Colonic mucosa (tissue), 4 donors: ENCODE data around the gene CIDEB. TPM values are rescaled to one million over a fixed set of nuclear protein-coding genes. Genes with fewer than 3 reads are reported as not detected.

Experiments used
- DNase-seq: peaks from one replicate; pipeline ENCODE4 v3.0.0-alpha.2; 2020
- H3K27ac ChIP-seq: fragments of 200-600 bp; one replicate; pipeline ENCODE4 v1.8.0; 2021
- H3K27me3 ChIP-seq: fragments of 200-600 bp; one replicate; pipeline ENCODE4 v1.8.0; 2021
- H3K36me3 ChIP-seq: fragments of 200-600 bp; one replicate; pipeline ENCODE4 v1.8.0; 2021
- H3K4me1 ChIP-seq: fragments of 200-600 bp; one replicate; pipeline ENCODE4 v1.8.0; 2021; ENCODE audit warnings: mild to moderate bottlenecking
- H3K4me3 ChIP-seq: fragments of 200-600 bp; one replicate; pipeline ENCODE4 v1.8.0; 2021
- H3K9ac ChIP-seq, 2 donors: one replicate each; pipeline ENCODE4 v1.7.0; 2013; ENCODE audit warnings: control low read depth in 2 of 2, low read depth in 2 of 2, low read length in 2 of 2
- H3K9me3 ChIP-seq: fragments of 200-600 bp; one replicate; pipeline ENCODE4 v1.8.0; 2021
- intact Hi-C: fragments of 100-400 bp; cut with DNase I; formaldehyde crosslinking; loops from one replicate; pipeline ENCODE4 v1.14.1; 2022
- total RNA-seq, 2 donors: library from RNA; stranded (reverse); fragmentation: NEBNext Ultra II Directional in 1 of 2; extraction: Animal tissue kit (Norgen Biotek cat#: 25700) in 1 of 2; gene quantifications; one replicate each; pipeline ENCODE4 v1.2.1, GENCODE V29; 2021
- TF ChIP-seq, protein P1 (sequence below): fragments of 200-600 bp; IDR thresholded peaks from one replicate; pipeline ENCODE4 v1.8.0; 2022; ENCODE audit warnings: antibody characterized with exemption, mild to moderate bottlenecking
- donor health status: healthy.
- donor health status: DM: no; HTN: no; CAD: no.
- donor health status: DM: no; HTN: no; CAD: no.

CIDEB gene
- total RNA-seq, 2 donors from 2014 or later = 7.7 to 12.9 TPM

DNA sequence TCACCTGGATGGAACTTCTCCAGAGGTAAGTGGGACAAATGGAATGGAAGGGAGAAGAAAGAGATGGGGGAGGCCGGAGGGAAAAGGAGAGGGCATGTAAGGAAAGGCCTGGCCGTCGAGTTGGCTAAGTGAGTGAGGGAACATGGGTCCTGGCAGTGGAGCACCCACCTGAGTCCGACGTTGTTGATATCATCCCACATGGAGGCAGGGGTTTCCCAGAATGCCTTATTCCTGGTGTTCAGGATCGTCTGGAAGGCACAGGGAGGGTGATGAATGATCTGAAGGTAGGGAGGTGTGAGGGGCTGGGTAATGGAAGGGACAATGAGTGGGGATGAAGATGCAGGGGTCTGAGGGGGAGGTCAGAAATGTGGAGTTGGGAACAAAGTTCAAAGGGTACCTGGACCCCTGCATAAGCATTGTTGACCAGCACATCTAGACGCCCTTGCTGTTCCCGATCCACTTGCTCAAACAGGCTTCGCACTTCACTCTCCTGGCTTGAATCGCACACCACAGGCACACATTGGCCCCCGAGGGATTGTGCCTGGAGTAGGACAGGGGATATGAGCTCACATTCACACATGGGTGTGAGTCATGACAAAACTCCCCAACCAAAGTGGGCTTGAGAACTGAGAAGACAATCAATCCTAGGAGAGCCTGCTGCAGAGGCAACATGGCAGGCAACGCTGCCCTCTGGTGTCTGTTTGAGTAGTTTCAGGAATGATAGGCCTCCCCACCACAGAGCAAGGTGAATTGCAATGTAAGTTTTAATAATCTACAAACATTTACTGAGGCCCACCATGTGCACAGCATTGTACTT is 11.2 kb downstream of the CIDEB start:
- Histone ChIP-seq H3K9me3 (no peaks in the 10 kb centered on the region), H3K4me3 (no peak overlapping the region), H3K27me3 (no peaks in the 10 kb centered on the region), H3K27ac (no peak overlapping the region), H3K9ac (no peak overlapping the region), H3K36me3 (peaks cover 8% of the 10 kb centered on the region), H3K4me1 (peaks cover 13% of the 10 kb centered on the region)
- TF ChIP-seq, protein P1, sequence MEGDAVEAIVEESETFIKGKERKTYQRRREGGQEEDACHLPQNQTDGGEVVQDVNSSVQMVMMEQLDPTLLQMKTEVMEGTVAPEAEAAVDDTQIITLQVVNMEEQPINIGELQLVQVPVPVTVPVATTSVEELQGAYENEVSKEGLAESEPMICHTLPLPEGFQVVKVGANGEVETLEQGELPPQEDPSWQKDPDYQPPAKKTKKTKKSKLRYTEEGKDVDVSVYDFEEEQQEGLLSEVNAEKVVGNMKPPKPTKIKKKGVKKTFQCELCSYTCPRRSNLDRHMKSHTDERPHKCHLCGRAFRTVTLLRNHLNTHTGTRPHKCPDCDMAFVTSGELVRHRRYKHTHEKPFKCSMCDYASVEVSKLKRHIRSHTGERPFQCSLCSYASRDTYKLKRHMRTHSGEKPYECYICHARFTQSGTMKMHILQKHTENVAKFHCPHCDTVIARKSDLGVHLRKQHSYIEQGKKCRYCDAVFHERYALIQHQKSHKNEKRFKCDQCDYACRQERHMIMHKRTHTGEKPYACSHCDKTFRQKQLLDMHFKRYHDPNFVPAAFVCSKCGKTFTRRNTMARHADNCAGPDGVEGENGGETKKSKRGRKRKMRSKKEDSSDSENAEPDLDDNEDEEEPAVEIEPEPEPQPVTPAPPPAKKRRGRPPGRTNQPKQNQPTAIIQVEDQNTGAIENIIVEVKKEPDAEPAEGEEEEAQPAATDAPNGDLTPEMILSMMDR = peak; percentile 68
- peak; percentile 66 for DNase-seq
- intact Hi-C loops = no loop called here

GRCh38 chr14:24293525-24293924 is 14.3 kb downstream of the CIDEB start:
- no peaks in the 10 kb centered on the region for H3K9me3 ChIP-seq
- intact Hi-C loops = loop anchor here (2.0 kb wide), 1 partner anchor 49 kb away; no protein-coding TSS in a partner anchor
- H3K27ac ChIP-seq = no peak overlapping the region
- peaks cover 7% of the 10 kb centered on the region for H3K4me1 ChIP-seq
- no peaks in the 10 kb centered on the region for H3K27me3 ChIP-seq
- TF ChIP-seq, protein P1 = no peak
- no peak overlapping the region for H3K4me3 ChIP-seq
- H3K9ac ChIP-seq = no peak overlapping the region
- DNase-seq = no peak
- peaks cover 8% of the 10 kb centered on the region for H3K36me3 ChIP-seq

GRCh38 chr14:24292118-24292807 is 15.5 kb downstream of the CIDEB start:
- intact Hi-C loops = loop anchor here (2.0 kb wide), 1 partner anchor 47 kb away; no protein-coding TSS in a partner anchor
- H3K4me1 ChIP-seq = peaks cover 7% of the 10 kb centered on the region
- no peak overlapping the region for H3K9ac ChIP-seq
- no peak overlapping the region for H3K4me3 ChIP-seq
- no peaks in the 10 kb centered on the region for H3K9me3 ChIP-seq
- H3K27me3 ChIP-seq = no peaks in the 10 kb centered on the region
- H3K36me3 ChIP-seq = peaks cover 8% of the 10 kb centered on the region
- no peak overlapping the region for H3K27ac ChIP-seq
- TF ChIP-seq, protein P1 = no peak
- no peak for DNase-seq

DNA sequence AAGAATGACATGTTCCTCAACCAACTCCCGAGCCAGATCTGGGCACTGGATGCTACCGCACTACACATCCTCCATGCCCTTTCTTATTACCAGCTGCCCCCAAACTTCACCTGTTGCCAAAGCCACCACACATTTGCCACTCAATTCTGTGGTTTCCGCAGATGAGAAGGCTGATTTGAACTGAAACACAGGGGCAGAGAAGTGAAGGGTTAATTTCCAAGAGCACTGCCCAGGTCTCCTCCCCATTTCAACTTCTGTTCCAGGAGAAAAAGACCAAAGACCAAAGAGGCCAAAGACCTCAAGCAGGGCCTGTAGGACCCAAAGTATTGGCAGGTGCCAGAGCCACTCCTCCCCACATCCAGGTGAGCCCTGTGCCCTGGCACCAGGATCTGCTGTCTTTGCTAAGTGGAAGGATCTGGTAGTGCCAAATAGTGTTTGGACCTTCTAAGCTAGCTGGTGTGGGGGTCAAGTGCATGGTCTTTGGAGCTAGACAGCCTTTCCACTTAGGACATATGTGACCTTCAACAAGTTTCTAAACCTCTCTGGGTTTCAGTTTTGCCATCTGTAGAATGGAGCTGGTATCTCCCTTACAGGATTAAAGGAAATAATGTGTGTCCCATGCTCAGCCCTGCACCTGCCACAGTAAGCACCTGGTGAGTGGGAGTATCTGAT is 16.2 kb downstream of the CIDEB start:
- H3K27ac ChIP-seq = no peak overlapping the region
- H3K9ac ChIP-seq = no peak overlapping the region
- H3K4me1 ChIP-seq = peaks cover under 1% of the 10 kb centered on the region
- peaks cover 8% of the 10 kb centered on the region for H3K36me3 ChIP-seq
- H3K9me3 ChIP-seq = no peaks in the 10 kb centered on the region
- H3K4me3 ChIP-seq = no peak overlapping the region
- H3K27me3 ChIP-seq = no peaks in the 10 kb centered on the region
- DNase-seq = no peak
- intact Hi-C loops = loop anchor here (2.0 kb wide), 1 partner anchor 47 kb away; no protein-coding TSS in a partner anchor
- TF ChIP-seq, protein P1 = no peak

- intact Hi-C loops = no loop called here
- Histone ChIP-seq H3K36me3 (peaks cover 8% of the 10 kb centered on the region), H3K27me3 (no peaks in the 10 kb centered on the region), H3K9ac (no peak overlapping the region), H3K4me1 (no peaks in the 10 kb centered on the region), H3K9me3 (no peaks in the 10 kb centered on the region), H3K4me3 (no peak overlapping the region), H3K27ac (no peak overlapping the region)
- TF ChIP-seq, protein P1 = no peak
- no peak for DNase-seq
These were observed 17.0 kb downstream of the CIDEB start for GRCh38 chr14:24290746-24291145.
